GM06990 (cell line): Measurements from ENCODE around the gene HOXA13.

Experiments used
- DNase-seq: peaks from one replicate; pipeline ENCODE4 v3.0.0-alpha.2; 2011; ENCODE audit not compliant: insufficient read length; ENCODE audit errors: extremely low read depth
- H3K27me3 ChIP-seq: replicated peaks from 2 replicates; pipeline ENCODE4 v1.6.0; 2011; ENCODE audit warnings: low read length; ENCODE audit not compliant: control insufficient read depth, insufficient read depth
- H3K36me3 ChIP-seq: 2 replicates; pipeline ENCODE4 v1.5.1; 2011; ENCODE audit warnings: low read length; ENCODE audit not compliant: control insufficient read depth, insufficient read depth
- H3K4me3 ChIP-seq: replicated peaks from 2 replicates; pipeline ENCODE4 v1.5.1; 2011; ENCODE audit warnings: low read depth, mild to moderate bottlenecking, control low read depth, low read length
- CTCF ChIP-seq: IDR thresholded peaks from 2 replicates; pipeline ENCODE4 v1.5.1; 2011; ENCODE audit warnings: low read length, control low read depth, mild to moderate bottlenecking, inconsistent platforms; ENCODE audit not compliant: insufficient read depth, poor library complexity, severe bottlenecking

The HOXA13 gene

GRCh38 chr7:27183682-27184336, 16.1 kb downstream of the HOXA13 start:
- Histone ChIP-seq H3K27me3 (peaks cover 6% of the 10 kb centered on the region), H3K4me3 (peak overlapping the region; percentile 43), H3K36me3 (no peaks in the 10 kb centered on the region)
- no peak for TF ChIP-seq CTCF
- DNase-seq, result no peak

DNA sequence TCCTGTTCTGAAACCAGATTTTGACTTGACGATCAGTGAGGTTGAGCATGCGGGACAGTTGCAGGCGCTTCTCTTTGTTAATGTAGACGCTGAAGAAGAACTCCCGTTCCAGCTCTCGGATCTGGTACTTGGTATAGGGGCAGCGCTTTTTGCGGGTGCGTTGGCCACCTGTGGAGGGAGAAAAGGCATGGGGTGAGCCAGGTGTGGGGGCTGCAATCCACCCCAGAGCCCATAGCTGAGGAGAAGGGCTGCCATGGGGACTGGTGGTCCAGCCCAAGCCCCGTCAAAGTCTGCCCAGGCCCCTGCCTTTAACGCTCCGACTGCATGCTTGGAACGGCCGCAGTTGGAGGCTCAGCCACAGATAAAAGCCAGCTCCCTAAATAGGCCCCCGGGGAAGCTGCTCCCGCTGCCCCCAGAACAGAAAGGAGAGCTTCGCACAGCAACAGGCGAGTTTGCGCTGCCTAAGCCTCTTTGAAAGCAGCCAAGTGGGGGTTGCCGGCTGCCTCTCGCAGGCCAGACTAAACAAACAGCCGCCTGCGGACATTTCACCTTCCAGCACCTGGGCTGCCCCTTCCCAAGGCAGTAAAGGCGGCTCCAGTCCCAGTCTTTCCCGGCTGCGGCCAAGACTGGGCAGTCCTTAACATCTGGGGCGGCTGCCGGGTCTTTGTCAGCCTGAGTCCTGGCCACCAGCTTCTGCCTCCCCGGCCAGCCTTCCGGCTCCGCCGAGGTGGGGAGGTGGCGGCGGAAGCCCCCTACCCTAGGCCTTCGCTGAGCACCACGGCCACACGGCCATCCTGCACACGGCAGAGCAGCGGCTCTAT, 16.8 kb downstream of the HOXA13 start:
- peaks cover 6% of the 10 kb centered on the region for H3K27me3 ChIP-seq
- no peak overlapping the region for H3K4me3 ChIP-seq
- no peak for TF ChIP-seq CTCF
- DNase-seq, result no peak
- no peaks in the 10 kb centered on the region for H3K36me3 ChIP-seq

GRCh38 chr7:27182285-27182841, 17.5 kb downstream of the HOXA13 start:
- no peak overlapping the region for H3K4me3 ChIP-seq
- H3K36me3 ChIP-seq, result no peaks in the 10 kb centered on the region
- DNase-seq, result no peak
- H3K27me3 ChIP-seq, result peaks cover 6% of the 10 kb centered on the region
- TF ChIP-seq CTCF, result no peak

- no peak overlapping the region for H3K4me3 ChIP-seq
- H3K36me3 ChIP-seq, result no peaks in the 10 kb centered on the region
Observed at GRCh38 chr7:27181795-27182275, 18.1 kb downstream of the HOXA13 start.

More at GRCh38 chr7:27181795-27182275, 18.1 kb downstream of the HOXA13 start:
- peaks cover 6% of the 10 kb centered on the region for H3K27me3 ChIP-seq
- no peak for TF ChIP-seq CTCF
- no peak for DNase-seq
